ENCODE measurements around the gene GHSR.

Gene GHSR

GRCh38 chr3:172475703-172476102 lies 27.4 kb upstream of the GHSR start:
- H3K27ac ChIP-seq (ENCODE audit: low read length), result no peak overlapping the region
- TF ChIP-seq CTCF (IDR thresholded peaks at IDR 0.05; ENCODE audit: low read depth, low read length) (no peak), EZH2phosphoT487 (IDR thresholded peaks at IDR 0.05; ENCODE audit: low read depth) (no peak)
- H3K4me3 ChIP-seq (ENCODE audit: low read length), result no peak overlapping the region
- H3K79me2 ChIP-seq (ENCODE audit: low read length), result no peaks in the 10 kb centered on the region
- H3K9ac ChIP-seq (ENCODE audit: low read length), result no peak overlapping the region
- H4K20me1 ChIP-seq (ENCODE audit: insufficient read depth, low read length), result no peaks in the 10 kb centered on the region
- H3K27me3 ChIP-seq (ENCODE audit: low read depth, low read length), result no peaks in the 10 kb centered on the region
- no peak overlapping the region for H2AFZ ChIP-seq (ENCODE audit: low read depth, low read length)
- H3K4me2 ChIP-seq (ENCODE audit: low read length), result no peak overlapping the region
- no peaks in the 10 kb centered on the region for H3K36me3 ChIP-seq (replicated peaks; ENCODE audit: low read depth, low read length)
- no peaks in the 10 kb centered on the region for H3K9me3 ChIP-seq (ENCODE audit: insufficient read depth, low read length)
- peaks cover 14% of the 10 kb centered on the region for H3K4me1 ChIP-seq (ENCODE audit: low read length)

DNA sequence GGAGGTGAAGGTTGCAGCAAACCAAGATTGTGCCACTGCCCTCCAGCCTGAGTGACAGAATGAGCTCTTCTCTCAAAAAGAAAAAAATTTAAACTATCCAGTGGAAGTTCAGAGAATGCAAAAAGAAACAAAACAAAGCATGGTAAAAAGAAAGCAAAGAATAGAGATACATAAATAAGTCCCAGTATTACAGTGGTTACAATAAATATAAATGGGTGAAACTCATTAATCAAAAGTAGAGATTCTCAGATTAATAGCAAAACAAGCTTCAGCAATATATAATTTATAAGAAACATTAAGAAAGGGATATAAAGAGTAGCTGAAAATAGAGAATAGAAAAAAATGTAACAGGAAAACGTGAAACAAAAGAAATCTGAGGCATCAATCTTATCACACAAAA lies 23.6 kb upstream of the GHSR start:
- no peak overlapping the region for H3K27ac ChIP-seq (ENCODE audit: low read length)
- H3K4me2 ChIP-seq (ENCODE audit: low read length), result no peak overlapping the region
- H3K9ac ChIP-seq (ENCODE audit: low read length), result no peak overlapping the region
- no peaks in the 10 kb centered on the region for H3K79me2 ChIP-seq (ENCODE audit: low read length)
- no peaks in the 10 kb centered on the region for H3K36me3 ChIP-seq (replicated peaks; ENCODE audit: low read depth, low read length)
- H3K4me1 ChIP-seq (ENCODE audit: low read length), result peaks cover 6% of the 10 kb centered on the region
- no peaks in the 10 kb centered on the region for H4K20me1 ChIP-seq (ENCODE audit: insufficient read depth, low read length)
- no peak overlapping the region for H3K4me3 ChIP-seq (ENCODE audit: low read length)
- no peak overlapping the region for H2AFZ ChIP-seq (ENCODE audit: low read depth, low read length)
- TF ChIP-seq EZH2phosphoT487 (IDR thresholded peaks at IDR 0.05; ENCODE audit: low read depth) (no peak), CTCF (IDR thresholded peaks at IDR 0.05; ENCODE audit: low read depth, low read length) (no peak)
- H3K9me3 ChIP-seq (ENCODE audit: insufficient read depth, low read length), result no peaks in the 10 kb centered on the region
- H3K27me3 ChIP-seq (ENCODE audit: low read depth, low read length), result 0 out of 2 replicates have a peak, but pooled peaks cover 4% of the 10 kb centered on the region

DNA sequence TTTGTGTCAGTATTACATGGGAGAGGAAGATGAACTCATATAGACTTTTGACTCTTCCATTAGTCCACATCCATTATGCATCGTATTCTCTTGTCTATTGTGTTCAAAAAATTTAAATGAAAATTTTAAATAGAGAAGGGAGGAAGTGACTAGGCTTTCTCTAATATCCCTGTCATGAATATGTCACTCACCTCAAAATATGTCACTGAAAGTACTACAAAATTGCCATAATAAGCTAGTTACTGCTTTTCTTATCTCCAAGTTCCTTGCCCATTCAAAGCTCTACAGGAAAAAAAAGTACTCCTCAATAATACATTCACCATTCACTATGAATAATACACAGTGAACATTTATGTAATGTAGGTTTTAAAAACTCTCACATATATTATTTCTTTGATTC lies 22.3 kb upstream of the GHSR start:
- H3K27me3 ChIP-seq (ENCODE audit: low read depth, low read length), result 0 out of 2 replicates have a peak, but pooled peaks cover 4% of the 10 kb centered on the region
- H3K9me3 ChIP-seq (ENCODE audit: insufficient read depth, low read length), result no peaks in the 10 kb centered on the region
- H3K4me1 ChIP-seq (ENCODE audit: low read length), result no peaks in the 10 kb centered on the region
- no peak overlapping the region for H3K4me3 ChIP-seq (ENCODE audit: low read length)
- TF ChIP-seq CTCF (IDR thresholded peaks at IDR 0.05; ENCODE audit: low read depth, low read length) (no peak), EZH2phosphoT487 (IDR thresholded peaks at IDR 0.05; ENCODE audit: low read depth) (no peak)
- no peak overlapping the region for H3K27ac ChIP-seq (ENCODE audit: low read length)
- no peaks in the 10 kb centered on the region for H3K36me3 ChIP-seq (replicated peaks; ENCODE audit: low read depth, low read length)
- no peak overlapping the region for H3K4me2 ChIP-seq (ENCODE audit: low read length)
- H3K9ac ChIP-seq (ENCODE audit: low read length), result no peak overlapping the region
- no peaks in the 10 kb centered on the region for H4K20me1 ChIP-seq (ENCODE audit: insufficient read depth, low read length)
- H2AFZ ChIP-seq (ENCODE audit: low read depth, low read length), result no peak overlapping the region
- no peaks in the 10 kb centered on the region for H3K79me2 ChIP-seq (ENCODE audit: low read length)

GRCh38 chr3:172467170-172467824 lies 19.0 kb upstream of the GHSR start:
- Histone ChIP-seq H4K20me1 (ENCODE audit: insufficient read depth, low read length) (no peaks in the 10 kb centered on the region), H3K27ac (ENCODE audit: low read length) (no peak overlapping the region), H3K27me3 (ENCODE audit: low read depth, low read length) (0 out of 2 replicates have a peak, but pooled peaks cover 4% of the 10 kb centered on the region), H3K4me2 (ENCODE audit: low read length) (no peak overlapping the region), H3K36me3 (replicated peaks; ENCODE audit: low read depth, low read length) (no peaks in the 10 kb centered on the region), H2AFZ (ENCODE audit: low read depth, low read length) (no peak overlapping the region), H3K79me2 (ENCODE audit: low read length) (no peaks in the 10 kb centered on the region), H3K4me3 (ENCODE audit: low read length) (no peak overlapping the region), H3K9me3 (ENCODE audit: insufficient read depth, low read length) (no peaks in the 10 kb centered on the region), H3K4me1 (ENCODE audit: low read length) (no peaks in the 10 kb centered on the region), H3K9ac (ENCODE audit: low read length) (no peak overlapping the region)
- no peak for TF ChIP-seq CTCF (IDR thresholded peaks at IDR 0.05; ENCODE audit: low read depth, low read length)
- TF ChIP-seq EZH2phosphoT487 (IDR thresholded peaks at IDR 0.05; ENCODE audit: low read depth), result no peak

Data from OCI-LY3 (cell line).